Right atrium auricular region (tissue), 2 donors: ENCODE data around the gene CACNA1C. TPM values are rescaled to one million over a fixed set of nuclear protein-coding genes. Genes with fewer than 3 reads are reported as not detected.

Source experiments
- DNase-seq: peaks from one replicate; pipeline ENCODE4 v3.0.0-alpha.2; 2019; ENCODE audit warnings: low spot score
- H3K27ac ChIP-seq, 2 donors: fragments of 200-600 bp; sonication (generic); 1 replicate in 1 of 2; 2 replicates in 1 of 2; pipeline ENCODE4 v1.5.1; 2016 to 2019
- H3K27me3 ChIP-seq, 2 donors: fragments of 200-600 bp; sonication (generic); one replicate each; pipeline versions ENCODE4 v1.5.1 to v1.6.0; 2017 to 2019
- H3K36me3 ChIP-seq: fragments of 200-600 bp; sonication (generic); one replicate; pipeline ENCODE4 v1.5.1; 2016
- H3K4me1 ChIP-seq, 2 donors: fragments of 200-600 bp; sonication (generic); one replicate each; pipeline versions ENCODE4 v1.5.1 to v1.6.0; 2017 to 2019
- H3K4me3 ChIP-seq, 2 donors: fragments of 200-600 bp; sonication (generic); 1 replicate in 1 of 2; 2 replicates in 1 of 2; pipeline ENCODE4 v1.5.1; 2017 to 2019; ENCODE audit warnings: mild to moderate bottlenecking in 1 of 2, moderate library complexity in 1 of 2
- H3K9me3 ChIP-seq, 2 donors: fragments of 200-600 bp; sonication (generic); one replicate each; pipeline ENCODE4 v1.5.1; 2019
- total RNA-seq, 2 donors: library from RNA; depleted of rRNA; stranded (reverse); fragments of >200 nt; gene quantifications; one replicate each; pipeline ENCODE4 v1.1.0, GENCODE V29; 2016
- TF ChIP-seq, protein P1 (sequence below), 2 donors: fragments of 200-600 bp; sonication (generic); IDR thresholded peaks; one replicate each; pipeline ENCODE4 v1.5.1; 2019; ENCODE audit warnings: antibody characterized with exemption in 2 of 2

The CACNA1C gene
- total RNA-seq, 2 donors from 2014 or later: 83.1 to 93.6 TPM

DNA sequence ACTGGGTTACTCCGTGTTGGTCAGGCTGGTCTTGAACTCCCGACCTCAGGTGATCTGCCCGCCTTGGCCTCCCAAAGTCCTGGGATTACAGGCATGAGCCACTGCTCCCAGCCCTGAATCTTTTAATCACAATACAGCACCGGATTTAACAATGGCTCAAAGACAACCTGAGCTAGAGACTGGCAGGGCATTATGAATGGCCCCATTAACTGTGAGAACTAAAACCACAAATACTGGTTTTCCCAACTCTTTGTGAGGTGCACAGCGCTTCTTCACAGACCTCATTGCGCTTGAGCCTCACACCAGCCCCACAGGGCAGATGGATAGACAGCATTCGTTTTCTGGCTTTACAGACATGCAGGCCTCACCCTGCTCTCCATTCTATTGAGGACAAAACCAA lies 634.9 kb downstream of the CACNA1C start:
- no peaks in the 10 kb centered on the region for H3K27me3 ChIP-seq

DNA sequence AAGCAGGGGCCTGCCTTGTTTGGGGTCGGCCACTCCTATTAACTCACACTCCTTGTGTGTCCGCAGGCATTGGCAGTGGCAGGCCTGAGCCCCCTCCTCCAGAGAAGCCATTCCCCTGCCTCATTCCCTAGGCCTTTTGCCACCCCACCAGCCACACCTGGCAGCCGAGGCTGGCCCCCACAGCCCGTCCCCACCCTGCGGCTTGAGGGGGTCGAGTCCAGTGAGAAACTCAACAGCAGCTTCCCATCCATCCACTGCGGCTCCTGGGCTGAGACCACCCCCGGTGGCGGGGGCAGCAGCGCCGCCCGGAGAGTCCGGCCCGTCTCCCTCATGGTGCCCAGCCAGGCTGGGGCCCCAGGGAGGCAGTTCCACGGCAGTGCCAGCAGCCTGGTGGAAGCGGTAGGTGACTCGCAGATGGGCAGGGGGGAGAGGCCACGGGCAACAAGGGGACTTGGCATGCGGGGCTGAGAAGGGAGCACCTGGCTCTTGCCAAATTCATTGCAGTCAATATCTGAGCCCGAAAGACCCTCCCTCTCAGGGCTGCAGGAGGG lies 635.7 kb downstream of the CACNA1C start:
- no peak overlapping the region for H3K4me3 ChIP-seq
- peaks cover 71% of the 10 kb centered on the region for H3K36me3 ChIP-seq
- H3K9me3 ChIP-seq: no peaks in the 10 kb centered on the region
- H3K27ac ChIP-seq: no peak overlapping the region
- peaks cover 0 to 4% of the 10 kb centered on the region in 2 donors for H3K4me1 ChIP-seq
- DNase-seq: no peak
- no peaks in the 10 kb centered on the region for H3K27me3 ChIP-seq
- TF ChIP-seq, protein P1, sequence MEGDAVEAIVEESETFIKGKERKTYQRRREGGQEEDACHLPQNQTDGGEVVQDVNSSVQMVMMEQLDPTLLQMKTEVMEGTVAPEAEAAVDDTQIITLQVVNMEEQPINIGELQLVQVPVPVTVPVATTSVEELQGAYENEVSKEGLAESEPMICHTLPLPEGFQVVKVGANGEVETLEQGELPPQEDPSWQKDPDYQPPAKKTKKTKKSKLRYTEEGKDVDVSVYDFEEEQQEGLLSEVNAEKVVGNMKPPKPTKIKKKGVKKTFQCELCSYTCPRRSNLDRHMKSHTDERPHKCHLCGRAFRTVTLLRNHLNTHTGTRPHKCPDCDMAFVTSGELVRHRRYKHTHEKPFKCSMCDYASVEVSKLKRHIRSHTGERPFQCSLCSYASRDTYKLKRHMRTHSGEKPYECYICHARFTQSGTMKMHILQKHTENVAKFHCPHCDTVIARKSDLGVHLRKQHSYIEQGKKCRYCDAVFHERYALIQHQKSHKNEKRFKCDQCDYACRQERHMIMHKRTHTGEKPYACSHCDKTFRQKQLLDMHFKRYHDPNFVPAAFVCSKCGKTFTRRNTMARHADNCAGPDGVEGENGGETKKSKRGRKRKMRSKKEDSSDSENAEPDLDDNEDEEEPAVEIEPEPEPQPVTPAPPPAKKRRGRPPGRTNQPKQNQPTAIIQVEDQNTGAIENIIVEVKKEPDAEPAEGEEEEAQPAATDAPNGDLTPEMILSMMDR (IDR thresholded peaks at IDR 0.05): no peak

More for the DNA sequence above, 634.9 kb downstream of the CACNA1C start:
- Histone ChIP-seq H3K36me3 (peaks cover 75% of the 10 kb centered on the region), H3K27ac (no peak overlapping the region), H3K4me1 (peaks cover 0 to 7% of the 10 kb centered on the region in 2 donors), H3K9me3 (no peaks in the 10 kb centered on the region), H3K4me3 (no peak overlapping the region)
- DNase-seq: no peak
- TF ChIP-seq, protein P1 (IDR thresholded peaks at IDR 0.05): no peak

DNA sequence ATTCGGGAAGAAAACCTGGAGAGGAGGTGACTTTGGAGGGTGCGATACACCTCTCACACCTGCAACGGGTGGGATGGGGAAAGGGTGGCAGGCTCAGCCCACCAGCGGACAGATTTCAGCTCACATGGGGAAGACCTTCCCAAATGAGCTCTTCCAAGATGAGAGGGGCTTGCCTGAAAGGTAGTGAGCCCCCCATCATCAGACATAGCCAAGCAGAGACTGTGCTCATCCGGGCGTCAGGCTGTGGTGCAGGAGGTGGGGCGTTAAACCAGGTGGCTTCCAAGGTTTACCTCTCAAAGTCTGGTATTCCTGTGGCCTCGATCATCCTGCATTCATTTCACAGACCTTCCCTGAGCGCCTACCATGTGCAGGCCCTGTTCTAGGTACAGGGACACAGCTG lies 636.6 kb downstream of the CACNA1C start:
- H3K4me1 ChIP-seq: peaks cover 0 to 4% of the 10 kb centered on the region in 2 donors
- H3K36me3 ChIP-seq: peaks cover 61% of the 10 kb centered on the region
- no peak overlapping the region for H3K4me3 ChIP-seq
- TF ChIP-seq, protein P1 (IDR thresholded peaks at IDR 0.05): no peak
- no peaks in the 10 kb centered on the region for H3K9me3 ChIP-seq
- no peak for DNase-seq
- no peak overlapping the region for H3K27ac ChIP-seq
- H3K27me3 ChIP-seq: no peaks in the 10 kb centered on the region

GRCh38 chr12:2689879-2690278 lies 637.1 kb downstream of the CACNA1C start:
- Histone ChIP-seq H3K4me3 (no peak overlapping the region), H3K27me3 (no peaks in the 10 kb centered on the region), H3K36me3 (peaks cover 61% of the 10 kb centered on the region)

DNA sequence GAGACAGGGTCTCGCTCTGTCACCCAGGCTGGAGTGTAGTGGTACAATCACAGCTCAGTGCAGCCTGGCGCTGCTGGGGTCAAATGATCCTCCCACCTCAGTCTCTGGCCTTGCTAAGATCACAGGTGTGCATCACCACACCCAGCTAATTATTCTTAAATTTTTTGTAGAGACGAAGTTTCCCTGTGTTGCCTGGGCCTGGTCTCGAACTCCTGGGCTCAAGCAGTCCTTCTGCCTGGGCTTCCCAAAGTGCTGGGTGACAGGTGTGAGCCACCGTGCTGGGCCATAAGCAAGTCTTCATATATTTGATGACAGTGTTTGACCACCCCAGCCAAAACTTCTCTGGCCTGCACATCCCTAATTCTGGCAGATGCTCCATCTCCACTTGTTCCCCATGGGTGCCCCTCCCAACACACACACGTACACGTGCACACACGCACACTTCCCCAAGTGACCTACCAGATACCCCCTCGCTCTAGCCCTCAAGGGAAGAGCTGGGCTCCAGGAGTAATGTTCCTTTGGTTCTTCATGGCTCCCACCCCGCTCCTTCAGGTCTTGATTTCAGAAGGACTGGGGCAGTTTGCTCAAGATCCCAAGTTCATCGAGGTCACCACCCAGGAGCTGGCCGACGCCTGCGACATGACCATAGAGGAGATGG lies 637.7 kb downstream of the CACNA1C start:
- H3K4me3 ChIP-seq: peak overlapping the region in 1 of 2 donors; percentile 34
- no peak overlapping the region for H3K27ac ChIP-seq
- H3K9me3 ChIP-seq: no peaks in the 10 kb centered on the region
- TF ChIP-seq, protein P1 (IDR thresholded peaks at IDR 0.05): no peak
- H3K27me3 ChIP-seq: no peaks in the 10 kb centered on the region
- H3K4me1 ChIP-seq: peaks cover 0 to 4% of the 10 kb centered on the region in 2 donors
- peaks cover 59% of the 10 kb centered on the region for H3K36me3 ChIP-seq
- no peak for DNase-seq

More at GRCh38 chr12:2689879-2690278, 637.1 kb downstream of the CACNA1C start:
- H3K27ac ChIP-seq: no peak overlapping the region
- TF ChIP-seq, protein P1 (IDR thresholded peaks at IDR 0.05): no peak
- no peak for DNase-seq
- H3K4me1 ChIP-seq: peaks cover 0 to 4% of the 10 kb centered on the region in 2 donors
- no peaks in the 10 kb centered on the region for H3K9me3 ChIP-seq
